ENCODE measurements around the gene HS6ST2.
A peak's percentile ranks its signal among the peaks of the same experiment; 100 is the strongest.

DNA sequence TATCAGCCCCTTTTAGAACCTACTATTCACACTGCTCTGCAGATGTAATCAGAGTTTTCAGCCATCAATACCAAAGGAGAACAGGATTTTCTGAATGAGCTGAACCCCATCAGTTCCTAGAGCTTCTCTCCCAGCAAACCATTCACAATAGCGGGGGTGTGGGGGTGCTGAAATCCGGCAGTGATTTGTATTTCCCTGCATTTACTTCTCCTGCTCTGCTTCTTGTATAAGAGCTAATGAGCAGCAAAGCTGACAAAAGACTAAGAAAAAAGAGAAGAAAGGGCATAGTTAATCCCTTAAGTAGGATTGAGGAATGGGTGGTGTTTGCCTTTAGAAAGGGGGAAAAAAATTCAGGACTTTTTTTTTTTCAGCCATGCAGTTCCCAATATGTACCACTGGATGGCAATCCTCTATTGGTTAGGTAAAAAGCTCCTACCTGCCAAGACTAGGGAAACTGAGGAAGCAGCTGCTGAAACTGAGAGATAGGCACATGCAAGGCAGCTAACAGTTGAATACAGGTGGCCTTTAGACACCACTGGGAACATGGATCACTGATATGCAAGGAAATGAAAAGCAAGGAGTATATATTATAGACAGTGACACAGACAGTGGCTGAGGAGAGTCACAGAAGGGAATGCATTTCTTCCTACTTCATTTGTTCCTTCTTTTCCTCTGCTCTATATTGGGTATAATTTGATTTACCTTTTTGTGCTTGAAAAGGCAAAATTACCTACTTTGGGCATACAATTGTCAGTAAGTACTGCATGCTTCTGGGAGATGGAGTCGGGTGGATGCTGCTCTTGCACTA, 217.9 kb downstream of the HS6ST2 start:
- TF ChIP-seq, protein P1, sequence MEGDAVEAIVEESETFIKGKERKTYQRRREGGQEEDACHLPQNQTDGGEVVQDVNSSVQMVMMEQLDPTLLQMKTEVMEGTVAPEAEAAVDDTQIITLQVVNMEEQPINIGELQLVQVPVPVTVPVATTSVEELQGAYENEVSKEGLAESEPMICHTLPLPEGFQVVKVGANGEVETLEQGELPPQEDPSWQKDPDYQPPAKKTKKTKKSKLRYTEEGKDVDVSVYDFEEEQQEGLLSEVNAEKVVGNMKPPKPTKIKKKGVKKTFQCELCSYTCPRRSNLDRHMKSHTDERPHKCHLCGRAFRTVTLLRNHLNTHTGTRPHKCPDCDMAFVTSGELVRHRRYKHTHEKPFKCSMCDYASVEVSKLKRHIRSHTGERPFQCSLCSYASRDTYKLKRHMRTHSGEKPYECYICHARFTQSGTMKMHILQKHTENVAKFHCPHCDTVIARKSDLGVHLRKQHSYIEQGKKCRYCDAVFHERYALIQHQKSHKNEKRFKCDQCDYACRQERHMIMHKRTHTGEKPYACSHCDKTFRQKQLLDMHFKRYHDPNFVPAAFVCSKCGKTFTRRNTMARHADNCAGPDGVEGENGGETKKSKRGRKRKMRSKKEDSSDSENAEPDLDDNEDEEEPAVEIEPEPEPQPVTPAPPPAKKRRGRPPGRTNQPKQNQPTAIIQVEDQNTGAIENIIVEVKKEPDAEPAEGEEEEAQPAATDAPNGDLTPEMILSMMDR (IDR thresholded peaks at IDR 0.05), result peak; percentile 80
- TF ChIP-seq TCF7L2 (IDR thresholded peaks at IDR 0.05; ENCODE audit: low read depth, low read length) (no peak), SIN3A (IDR thresholded peaks at IDR 0.05; ENCODE audit: borderline replicate concordance, insufficient read depth, low read depth, low read length) (no peak), POLR2AphosphoS5 (IDR thresholded peaks at IDR 0.05; ENCODE audit: low read depth, low read length) (no peak)
- TF ChIP-seq, protein P2, sequence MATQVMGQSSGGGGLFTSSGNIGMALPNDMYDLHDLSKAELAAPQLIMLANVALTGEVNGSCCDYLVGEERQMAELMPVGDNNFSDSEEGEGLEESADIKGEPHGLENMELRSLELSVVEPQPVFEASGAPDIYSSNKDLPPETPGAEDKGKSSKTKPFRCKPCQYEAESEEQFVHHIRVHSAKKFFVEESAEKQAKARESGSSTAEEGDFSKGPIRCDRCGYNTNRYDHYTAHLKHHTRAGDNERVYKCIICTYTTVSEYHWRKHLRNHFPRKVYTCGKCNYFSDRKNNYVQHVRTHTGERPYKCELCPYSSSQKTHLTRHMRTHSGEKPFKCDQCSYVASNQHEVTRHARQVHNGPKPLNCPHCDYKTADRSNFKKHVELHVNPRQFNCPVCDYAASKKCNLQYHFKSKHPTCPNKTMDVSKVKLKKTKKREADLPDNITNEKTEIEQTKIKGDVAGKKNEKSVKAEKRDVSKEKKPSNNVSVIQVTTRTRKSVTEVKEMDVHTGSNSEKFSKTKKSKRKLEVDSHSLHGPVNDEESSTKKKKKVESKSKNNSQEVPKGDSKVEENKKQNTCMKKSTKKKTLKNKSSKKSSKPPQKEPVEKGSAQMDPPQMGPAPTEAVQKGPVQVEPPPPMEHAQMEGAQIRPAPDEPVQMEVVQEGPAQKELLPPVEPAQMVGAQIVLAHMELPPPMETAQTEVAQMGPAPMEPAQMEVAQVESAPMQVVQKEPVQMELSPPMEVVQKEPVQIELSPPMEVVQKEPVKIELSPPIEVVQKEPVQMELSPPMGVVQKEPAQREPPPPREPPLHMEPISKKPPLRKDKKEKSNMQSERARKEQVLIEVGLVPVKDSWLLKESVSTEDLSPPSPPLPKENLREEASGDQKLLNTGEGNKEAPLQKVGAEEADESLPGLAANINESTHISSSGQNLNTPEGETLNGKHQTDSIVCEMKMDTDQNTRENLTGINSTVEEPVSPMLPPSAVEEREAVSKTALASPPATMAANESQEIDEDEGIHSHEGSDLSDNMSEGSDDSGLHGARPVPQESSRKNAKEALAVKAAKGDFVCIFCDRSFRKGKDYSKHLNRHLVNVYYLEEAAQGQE (IDR thresholded peaks at IDR 0.05; ENCODE audit: insufficient read depth in 1 of 2, low read depth in 2 of 2, low read length in 1 of 2), result no peak
